SJCRH30 (cell line): Measurements from ENCODE around the gene NAT9. TPM values are rescaled to one million over a fixed set of nuclear protein-coding genes. Genes with fewer than 3 reads are reported as not detected.

Experiments
- DNase-seq, 2 experiments: peaks; one replicate each; pipeline ENCODE4 v3.0.0-alpha.2; 2015 to 2020
- H3K27ac ChIP-seq: fragments of 250-450 bp; sonication (Bioruptor Pico); 2 replicates; pipeline ENCODE4 v1.5.1; 2020; ENCODE audit warnings: mild to moderate bottlenecking, moderate library complexity
- H3K27me3 ChIP-seq: fragments of 250-450 bp; sonication (Bioruptor Pico); 2 replicates; pipeline ENCODE4 v1.5.1; 2020; ENCODE audit warnings: mild to moderate bottlenecking, moderate library complexity
- H3K36me3 ChIP-seq: fragments of 250-450 bp; sonication (Bioruptor Pico); 2 replicates; pipeline ENCODE4 v1.5.1; 2020; ENCODE audit warnings: mild to moderate bottlenecking, moderate library complexity
- H3K4me1 ChIP-seq: fragments of 250-450 bp; sonication (Bioruptor Pico); 2 replicates; pipeline ENCODE4 v1.5.1; 2020; ENCODE audit warnings: mild to moderate bottlenecking, moderate library complexity
- H3K4me3 ChIP-seq: fragments of 250-450 bp; sonication (Bioruptor Pico); 2 replicates; pipeline ENCODE4 v1.5.1; 2020; ENCODE audit warnings: mild to moderate bottlenecking, moderate library complexity
- H3K9me3 ChIP-seq: fragments of 250-450 bp; sonication (Bioruptor Pico); replicated peaks from 2 replicates; pipeline ENCODE4 v1.5.1; 2020; ENCODE audit warnings: mild to moderate bottlenecking, moderate library complexity
- total RNA-seq: library from RNA; depleted of rRNA; stranded (reverse); fragments of >200 nt; shearing (Covaris generic); gene quantifications from 2 replicates; pipeline ENCODE4 v1.2.3, GENCODE V29; 2014

Gene NAT9
- total RNA-seq, 1 experiment from 2014 or later, result 50.1 TPM

GRCh38 chr17:74797824-74798223, 21.7 kb upstream of the NAT9 start:
- peaks cover 19% of the 10 kb centered on the region for H3K36me3 ChIP-seq
- H3K4me1 ChIP-seq, result no peaks in the 10 kb centered on the region
- no peak for DNase-seq
- no peaks in the 10 kb centered on the region for H3K27me3 ChIP-seq
- H3K4me3 ChIP-seq, result no peak overlapping the region
- no peak overlapping the region for H3K27ac ChIP-seq
- no peaks in the 10 kb centered on the region for H3K9me3 ChIP-seq

GRCh38 chr17:74796866-74797265, 20.7 kb upstream of the NAT9 start:
- no peak overlapping the region for H3K4me3 ChIP-seq
- H3K9me3 ChIP-seq, result no peaks in the 10 kb centered on the region
- H3K36me3 ChIP-seq, result peaks cover 22% of the 10 kb centered on the region
- H3K4me1 ChIP-seq, result no peaks in the 10 kb centered on the region
- no peak for DNase-seq
- no peaks in the 10 kb centered on the region for H3K27me3 ChIP-seq
- H3K27ac ChIP-seq, result no peak overlapping the region

- H3K36me3 ChIP-seq, result peaks cover 22% of the 10 kb centered on the region
- DNase-seq, result no peak
Measured at GRCh38 chr17:74796211-74796610, 20.1 kb upstream of the NAT9 start.

GRCh38 chr17:74795327-74796020, 19.3 kb upstream of the NAT9 start:
- Histone ChIP-seq H3K4me1 (no peaks in the 10 kb centered on the region), H3K27me3 (no peaks in the 10 kb centered on the region), H3K36me3 (peaks cover 25% of the 10 kb centered on the region), H3K27ac (no peak overlapping the region), H3K4me3 (no peak overlapping the region), H3K9me3 (no peaks in the 10 kb centered on the region)
- no peak for DNase-seq

More at GRCh38 chr17:74796211-74796610, 20.1 kb upstream of the NAT9 start:
- Histone ChIP-seq H3K9me3 (no peaks in the 10 kb centered on the region), H3K27me3 (no peaks in the 10 kb centered on the region), H3K4me3 (no peak overlapping the region), H3K4me1 (no peaks in the 10 kb centered on the region), H3K27ac (no peak overlapping the region)

DNA sequence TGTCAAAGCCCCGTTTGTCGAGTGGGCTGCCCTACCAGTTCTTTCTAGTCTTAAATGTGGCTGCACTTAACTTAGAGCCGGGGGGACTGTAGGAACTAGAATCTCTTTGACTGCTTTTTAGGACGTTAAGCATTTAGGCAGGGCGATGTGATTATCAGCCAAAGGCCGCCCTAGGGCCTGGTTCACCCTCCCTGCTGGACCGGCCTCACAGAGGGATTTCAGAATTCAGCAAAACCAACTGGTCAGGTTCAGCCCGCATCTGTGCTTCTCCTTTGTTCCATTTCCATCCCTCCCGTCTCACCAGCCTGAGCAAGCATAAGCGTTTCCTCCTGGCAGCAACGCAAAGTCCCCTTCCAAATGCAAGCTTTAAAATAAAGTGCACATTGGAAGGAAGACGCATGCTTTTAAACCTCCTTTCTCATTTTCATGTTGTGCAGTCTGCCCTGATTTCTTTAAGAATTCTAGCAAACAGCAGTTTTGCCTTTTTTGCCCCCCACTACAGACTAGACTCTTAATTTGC, 16.5 kb upstream of the NAT9 start:
- H3K4me3 ChIP-seq, result no peak overlapping the region
- H3K4me1 ChIP-seq, result no peaks in the 10 kb centered on the region
- peaks cover 9% of the 10 kb centered on the region for H3K36me3 ChIP-seq
- H3K9me3 ChIP-seq, result no peaks in the 10 kb centered on the region
- H3K27ac ChIP-seq, result no peak overlapping the region
- no peak for DNase-seq
- no peaks in the 10 kb centered on the region for H3K27me3 ChIP-seq

GRCh38 chr17:74790161-74791058, 14.3 kb upstream of the NAT9 start:
- Histone ChIP-seq H3K27ac (no peak overlapping the region), H3K4me3 (no peak overlapping the region), H3K36me3 (peaks cover 6% of the 10 kb centered on the region), H3K27me3 (no peaks in the 10 kb centered on the region), H3K9me3 (no peaks in the 10 kb centered on the region), H3K4me1 (no peaks in the 10 kb centered on the region)
- DNase-seq, result no peak

DNA sequence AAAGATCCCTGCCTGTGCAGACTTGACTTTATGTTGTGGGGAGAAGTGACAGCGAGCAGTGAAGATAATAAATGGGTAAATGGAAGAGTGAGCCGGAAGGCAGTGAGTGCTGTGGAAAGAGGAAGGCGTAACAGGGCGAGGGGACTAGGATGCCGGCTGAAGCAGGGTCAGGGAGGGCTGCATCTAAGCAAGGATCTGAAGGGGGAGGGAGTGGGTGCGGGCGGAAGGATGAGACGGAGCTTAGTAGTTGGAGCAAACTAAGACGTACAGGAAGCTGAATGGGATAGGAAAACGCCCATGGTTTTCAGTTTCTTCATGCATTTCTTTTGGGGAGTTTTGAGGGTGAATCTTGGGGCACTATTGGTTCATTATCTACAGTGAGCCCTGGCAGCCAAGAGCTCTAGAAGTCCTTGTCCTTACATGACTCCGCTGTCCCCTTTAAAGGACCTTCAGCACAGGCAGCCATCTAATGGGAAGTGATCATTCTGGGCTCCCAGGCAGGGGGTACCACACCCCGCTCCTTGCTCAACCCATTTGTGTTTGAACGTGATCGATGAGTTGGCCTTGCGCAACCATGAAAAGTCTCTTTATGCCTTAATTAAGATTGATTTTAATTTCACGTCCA, 10.4 kb upstream of the NAT9 start:
- H3K27me3 ChIP-seq, result no peaks in the 10 kb centered on the region
- no peak overlapping the region for H3K27ac ChIP-seq
- no peaks in the 10 kb centered on the region for H3K4me1 ChIP-seq
- H3K36me3 ChIP-seq, result peaks cover 3% of the 10 kb centered on the region; the same call in 1 of the 2 replicates
- H3K4me3 ChIP-seq, result no peak overlapping the region
- no peaks in the 10 kb centered on the region for H3K9me3 ChIP-seq
- DNase-seq, result no peak

DNA sequence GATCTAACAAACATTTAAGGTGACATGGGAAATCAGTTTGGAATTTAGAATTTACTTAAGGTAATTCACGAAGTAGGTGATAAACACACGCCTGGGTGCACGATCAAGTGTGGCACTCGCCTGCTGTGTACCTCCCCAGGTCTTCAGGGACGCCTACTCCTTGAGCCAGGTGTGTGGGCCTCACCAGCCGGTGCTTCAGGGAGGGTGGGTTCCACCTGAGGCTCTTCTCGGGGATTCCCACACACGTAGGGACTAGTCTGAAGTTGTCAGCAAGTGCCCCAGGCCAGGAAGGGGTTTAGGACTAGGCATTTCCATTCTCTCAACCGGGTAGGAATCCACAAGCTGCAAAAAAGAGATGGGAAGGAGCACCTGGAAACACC, 9.8 kb upstream of the NAT9 start:
- H3K36me3 ChIP-seq, result peaks cover 3% of the 10 kb centered on the region; the same call in 1 of the 2 replicates
- H3K27me3 ChIP-seq, result no peaks in the 10 kb centered on the region
- no peak overlapping the region for H3K4me3 ChIP-seq
- H3K4me1 ChIP-seq, result no peaks in the 10 kb centered on the region
- DNase-seq, result no peak
- no peak overlapping the region for H3K27ac ChIP-seq
- H3K9me3 ChIP-seq, result no peaks in the 10 kb centered on the region

- Histone ChIP-seq H3K36me3 (peaks cover 2% of the 10 kb centered on the region; the same call in 1 of the 2 replicates), H3K4me3 (no peak overlapping the region), H3K9me3 (no peaks in the 10 kb centered on the region), H3K27me3 (no peaks in the 10 kb centered on the region), H3K27ac (no peak overlapping the region), H3K4me1 (no peaks in the 10 kb centered on the region)
- DNase-seq, result no peak
Measured at GRCh38 chr17:74785096-74785980, 9.2 kb upstream of the NAT9 start.

DNA sequence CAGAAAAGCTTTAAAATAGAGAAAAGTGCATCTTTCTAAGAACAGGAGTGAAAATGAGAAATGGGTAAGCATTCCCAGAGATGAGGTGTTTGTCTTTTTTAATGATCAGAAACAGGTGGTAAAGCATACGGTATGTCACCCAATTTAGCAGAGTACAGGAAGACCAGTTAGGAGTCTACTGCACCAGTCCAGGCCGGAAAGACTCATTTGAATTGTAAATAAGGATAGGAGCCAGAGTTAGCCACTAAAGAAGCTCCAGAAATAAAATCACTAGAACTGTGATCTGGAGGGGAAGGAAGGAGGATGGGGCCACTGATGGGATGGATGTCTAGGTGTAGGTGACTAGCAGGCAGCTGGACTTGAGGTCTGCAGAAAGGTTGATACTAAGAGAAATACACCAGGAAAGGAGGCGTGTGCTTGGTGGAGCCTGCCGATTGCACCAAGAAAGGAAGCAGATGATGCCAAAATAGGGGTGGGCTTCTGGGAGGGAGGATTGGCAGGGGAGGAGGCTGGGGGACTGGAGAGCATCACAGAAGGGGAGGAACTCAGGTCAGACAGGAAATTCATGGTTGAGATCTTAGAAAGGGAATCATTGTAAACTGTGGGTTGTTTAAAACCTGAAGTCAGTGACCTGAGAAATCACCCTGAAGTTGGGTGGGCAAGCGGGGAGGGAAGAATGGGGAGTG, 8.1 kb upstream of the NAT9 start:
- no peaks in the 10 kb centered on the region for H3K9me3 ChIP-seq
- H3K4me3 ChIP-seq, result no peak overlapping the region
- no peaks in the 10 kb centered on the region for H3K4me1 ChIP-seq
- no peak for DNase-seq
- no peak overlapping the region for H3K27ac ChIP-seq
- H3K27me3 ChIP-seq, result no peaks in the 10 kb centered on the region
- H3K36me3 ChIP-seq, result peaks cover 2% of the 10 kb centered on the region; the same call in 1 of the 2 replicates

GRCh38 chr17:74782571-74782970, 6.4 kb upstream of the NAT9 start:
- Histone ChIP-seq H3K4me3 (no peak overlapping the region), H3K4me1 (no peaks in the 10 kb centered on the region), H3K27me3 (no peaks in the 10 kb centered on the region), H3K9me3 (no peaks in the 10 kb centered on the region), H3K27ac (no peak overlapping the region), H3K36me3 (peaks cover 2% of the 10 kb centered on the region; the same call in 1 of the 2 replicates)
- DNase-seq, result no peak

DNA sequence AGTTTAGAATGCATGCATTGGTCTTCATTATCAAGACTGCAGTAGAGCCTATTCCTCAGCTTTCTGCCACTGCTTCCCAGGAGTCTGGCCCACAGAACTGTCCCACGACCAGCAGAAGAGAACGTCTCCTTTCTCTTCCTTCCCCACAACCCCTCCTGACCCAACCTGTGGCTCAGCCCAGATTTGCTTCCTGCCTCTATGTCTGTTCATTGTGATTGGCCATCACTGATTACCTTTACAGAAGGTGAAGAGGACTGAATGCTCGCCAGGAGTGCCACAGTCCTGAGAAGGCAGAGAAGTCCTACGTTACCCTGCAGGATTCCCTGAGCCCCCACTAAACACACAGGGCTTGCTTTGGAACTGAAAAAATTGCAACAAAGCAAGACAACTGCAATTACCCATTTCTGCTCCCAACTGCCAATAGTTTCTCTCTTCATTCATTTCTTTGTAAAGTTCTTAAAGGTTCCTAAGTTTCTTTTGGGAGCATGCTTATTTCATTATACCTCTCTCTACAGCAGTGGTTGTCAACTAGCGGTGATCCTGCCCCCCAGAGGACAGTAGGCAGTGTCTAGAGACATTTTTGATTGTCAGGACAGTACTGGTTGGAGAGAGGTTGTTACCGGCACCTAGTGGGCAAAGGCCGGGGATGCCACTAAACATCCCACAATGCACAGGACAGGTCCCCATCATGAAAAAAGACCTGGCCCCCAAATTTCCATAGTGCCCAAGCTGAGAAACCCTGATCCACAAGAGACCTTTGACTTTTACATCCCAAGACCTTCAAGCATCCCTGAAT, 4.5 kb upstream of the NAT9 start:
- Histone ChIP-seq H3K27me3 (no peaks in the 10 kb centered on the region), H3K9me3 (no peaks in the 10 kb centered on the region), H3K36me3 (peaks cover 2% of the 10 kb centered on the region; the same call in 1 of the 2 replicates), H3K4me1 (no peaks in the 10 kb centered on the region), H3K4me3 (no peak overlapping the region), H3K27ac (no peak overlapping the region)
- peak; percentile 53 to 65 for DNase-seq

- peaks cover 2% of the 10 kb centered on the region; the same call in 1 of the 2 replicates for H3K36me3 ChIP-seq
- 0 out of 2 replicates have a peak, but pooled peaks cover 3% of the 10 kb centered on the region for H3K4me1 ChIP-seq
- H3K9me3 ChIP-seq, result no peaks in the 10 kb centered on the region
- H3K27ac ChIP-seq, result no peak overlapping the region
- H3K4me3 ChIP-seq, result no peak overlapping the region
- no peaks in the 10 kb centered on the region for H3K27me3 ChIP-seq
- DNase-seq, result no peak
Measured at GRCh38 chr17:74779948-74780400, 3.8 kb upstream of the NAT9 start.
